CD4-positive, alpha-beta T cell treated with Interleukin-15 for 1 hour (primary cell): ENCODE data around the gene CATSPERD.
A peak's percentile ranks its signal among the peaks of the same experiment; 100 is the strongest.

Experiments
- DNase-seq: peaks from one replicate; pipeline ENCODE4 v3.0.0-alpha.2; 2020

CATSPERD gene

DNA sequence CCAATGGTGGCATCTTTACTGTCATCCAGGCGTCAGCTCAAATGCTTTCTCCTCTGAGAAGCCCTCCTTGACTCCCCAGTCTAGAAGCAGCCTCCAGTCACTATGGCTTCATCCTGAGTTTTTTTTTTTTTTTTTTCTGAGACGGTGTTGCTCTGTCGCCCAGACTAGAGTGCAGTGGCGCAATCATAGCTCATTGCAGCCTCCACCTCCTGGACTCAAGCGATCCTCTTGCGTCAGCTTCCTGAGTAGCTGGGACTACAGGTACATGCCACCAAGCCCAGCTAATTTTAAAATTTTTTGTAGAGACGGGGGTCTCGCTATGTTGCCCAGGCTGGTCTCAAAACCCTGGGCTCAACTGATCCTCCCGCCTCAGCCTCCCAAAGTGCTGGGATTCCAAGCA is 88.6 kb downstream of the CATSPERD start:
- no peak for DNase-seq

DNA sequence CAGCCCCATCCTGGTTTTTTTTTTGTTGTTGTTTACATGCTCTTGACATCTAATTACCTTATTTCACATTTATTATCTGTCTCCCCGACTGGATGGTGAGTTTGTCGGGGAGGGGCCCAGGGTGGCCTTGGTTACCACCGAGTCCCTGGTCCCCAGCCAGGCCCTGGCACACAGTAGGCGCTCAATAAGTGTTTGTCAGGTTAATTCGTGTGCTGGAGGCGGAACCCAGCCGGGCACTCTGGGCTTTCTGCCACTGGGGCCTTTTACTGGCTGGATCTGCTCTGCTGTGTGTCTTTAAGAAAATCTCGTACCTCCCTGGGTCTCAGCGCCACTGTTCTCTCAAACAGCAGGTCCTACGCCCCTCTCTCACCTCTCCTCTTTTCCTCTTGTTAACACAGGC is 89.0 kb downstream of the CATSPERD start:
- no peak for DNase-seq

DNA sequence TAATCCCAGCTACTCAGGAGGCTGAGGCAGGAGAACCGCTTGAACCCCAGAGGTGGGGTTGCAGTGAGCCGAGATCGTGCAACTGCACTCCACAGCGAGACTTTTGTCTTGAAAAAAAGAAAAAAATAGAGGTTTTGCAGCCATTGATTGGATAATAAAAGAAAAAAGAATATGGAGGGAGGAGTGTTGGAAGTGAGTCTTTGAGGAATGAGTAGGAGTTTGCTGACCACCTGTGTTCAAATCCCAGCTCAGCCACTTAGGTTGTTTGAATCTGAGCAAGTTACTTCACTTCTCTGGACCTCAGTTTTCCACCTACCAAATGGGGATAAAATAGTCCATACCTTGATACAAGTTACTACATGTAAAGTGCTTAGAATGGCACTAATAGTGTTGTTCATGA is 90.7 kb downstream of the CATSPERD start:
- DNase-seq: no peak

DNA sequence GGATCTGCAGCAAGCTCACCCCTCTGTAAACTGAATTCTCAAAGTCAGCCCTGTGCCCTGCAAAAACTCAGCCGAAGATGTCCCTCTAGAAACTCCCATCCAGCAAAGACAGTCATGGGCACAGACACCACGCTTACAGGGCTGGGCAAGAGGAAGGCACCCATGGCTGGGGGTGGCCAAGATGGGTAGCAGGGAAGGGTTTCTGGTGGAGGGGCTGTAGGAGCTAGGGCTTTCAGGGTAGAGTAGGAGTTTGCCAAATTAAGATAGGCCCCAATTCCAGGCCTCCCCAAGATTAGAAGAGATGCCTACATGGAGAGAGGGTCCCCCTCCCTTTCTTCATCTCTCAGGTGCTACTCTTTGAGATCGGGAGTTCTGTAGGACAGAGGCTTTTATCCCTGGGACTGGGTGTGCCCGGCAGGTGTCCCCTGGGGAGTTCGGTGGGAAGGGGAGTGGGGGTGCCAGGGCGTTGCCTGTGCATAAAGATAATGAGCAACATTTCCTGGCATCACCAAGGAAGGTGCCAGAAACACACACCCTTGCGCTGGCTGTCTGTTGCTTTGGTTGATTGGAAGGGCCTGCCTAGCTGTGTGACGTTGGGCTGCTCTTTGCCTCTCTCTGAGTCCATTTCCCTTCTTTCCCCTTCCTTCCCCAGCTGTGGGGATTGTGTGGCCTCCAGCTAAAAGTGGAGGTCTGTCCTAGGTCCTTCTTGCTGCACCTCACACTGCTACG is 93.8 kb downstream of the CATSPERD start:
- no peak for DNase-seq

DNA sequence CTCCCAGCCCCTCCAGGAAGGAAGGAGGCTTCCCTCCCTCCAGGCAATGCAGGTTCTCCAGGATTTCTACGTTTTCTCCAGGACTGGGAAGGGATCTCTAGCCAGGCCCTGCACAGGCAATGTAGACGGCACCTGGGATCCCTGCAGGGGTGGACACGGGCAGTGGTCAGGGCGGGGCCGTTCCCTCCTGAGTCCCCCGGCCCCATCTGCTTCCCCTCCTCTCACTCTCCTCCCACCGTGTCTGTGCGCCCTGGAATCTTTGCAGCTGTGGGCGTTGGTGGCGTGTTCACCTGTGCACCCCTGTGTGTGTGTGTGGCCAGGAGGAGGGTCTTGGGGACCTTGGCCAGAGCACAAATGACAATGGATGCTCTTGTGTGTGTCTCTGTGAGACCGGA is 94.4 kb downstream of the CATSPERD start:
- no peak for DNase-seq

DNA sequence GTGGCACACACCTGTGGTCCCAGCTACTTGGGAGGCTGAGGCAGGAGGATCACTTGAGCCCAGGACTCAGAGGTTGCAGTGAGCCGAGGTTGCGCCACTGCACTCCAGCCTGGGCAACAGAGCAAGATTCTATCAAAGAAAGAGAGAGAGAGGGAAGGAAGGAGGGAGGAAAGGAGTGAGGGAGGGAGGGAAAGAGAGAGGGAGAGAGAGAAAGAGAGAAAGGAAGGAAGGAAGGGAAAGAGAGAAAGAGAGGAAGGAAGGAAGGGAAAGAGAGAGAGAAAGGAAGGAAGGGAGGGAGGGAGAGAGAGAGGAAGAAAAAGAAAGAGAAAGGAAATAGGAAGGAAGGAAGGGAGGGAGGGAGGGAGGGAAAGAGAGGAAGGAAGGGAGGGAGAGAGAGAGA is 96.8 kb downstream of the CATSPERD start:
- DNase-seq: no peak

DNA sequence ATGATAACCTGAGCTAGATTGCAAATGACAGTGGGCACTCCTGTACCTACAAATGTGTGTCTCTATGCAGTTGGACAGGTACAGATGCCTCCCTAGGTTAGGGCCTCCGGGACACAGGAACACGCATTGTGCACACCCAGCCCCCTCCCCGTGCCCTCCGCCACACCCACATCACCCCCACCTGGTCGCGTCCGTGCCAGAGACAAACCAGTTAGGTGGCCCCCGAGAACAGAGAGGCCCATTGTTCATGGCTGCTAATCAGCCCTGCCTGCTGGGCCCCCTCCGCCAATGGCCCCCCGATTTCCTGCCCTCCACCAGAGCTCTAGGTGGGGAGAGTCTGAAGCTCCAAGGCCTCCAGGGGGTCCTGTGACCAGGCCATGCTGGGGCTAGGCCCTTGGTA is 98.2 kb downstream of the CATSPERD start:
- DNase-seq: no peak

DNA sequence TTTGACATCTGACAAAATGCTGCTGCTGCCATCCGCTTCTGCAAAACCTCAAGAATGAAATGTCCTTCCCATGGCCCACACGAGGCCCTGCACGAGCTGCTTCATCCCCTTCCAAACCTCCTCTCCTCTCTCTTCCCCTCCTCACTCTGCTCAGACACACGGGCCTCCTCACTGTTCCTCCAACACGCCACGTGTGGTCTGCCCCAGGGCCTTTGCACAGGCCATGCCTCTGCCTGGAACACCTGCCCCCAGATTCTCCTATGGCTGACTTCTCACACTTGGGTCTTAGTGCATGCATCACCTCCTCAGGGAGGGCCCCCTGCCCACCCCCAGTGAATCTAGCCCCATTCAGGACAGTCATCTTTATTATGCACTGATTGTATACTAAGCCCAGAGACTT is 100.3 kb downstream of the CATSPERD start:
- DNase-seq: no peak

DNA sequence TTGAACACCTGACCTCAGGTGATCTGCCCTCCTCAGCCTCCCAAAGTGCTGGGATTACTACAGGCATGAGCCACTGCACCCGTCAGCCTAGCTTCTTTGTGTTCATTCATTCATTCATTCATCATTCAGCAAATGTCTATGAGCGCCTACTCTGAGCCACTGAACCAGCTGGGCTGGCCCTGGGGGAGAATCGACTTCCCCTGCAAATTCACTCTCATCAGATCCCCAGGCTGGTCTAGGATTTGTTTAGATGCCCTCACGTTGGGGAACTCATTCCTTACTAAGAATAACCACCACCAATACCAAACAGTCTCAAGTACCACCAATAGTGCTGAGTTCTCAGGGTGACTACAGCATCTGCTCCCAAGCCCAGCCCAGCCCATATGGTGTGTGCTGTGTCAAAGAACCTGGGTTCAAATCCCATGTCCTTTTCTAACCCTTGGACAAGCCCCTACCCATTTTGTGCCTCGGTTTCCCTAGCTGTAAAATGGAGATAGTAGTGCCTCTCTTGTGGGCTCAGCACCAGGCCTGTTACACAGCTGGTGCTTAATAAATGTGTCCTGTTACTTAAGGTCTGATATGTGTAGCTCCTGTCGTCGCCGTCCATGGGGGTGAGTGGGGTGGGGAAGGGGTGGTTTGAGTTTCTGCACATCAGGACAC is 101.2 kb downstream of the CATSPERD start:
- no peak for DNase-seq

DNA sequence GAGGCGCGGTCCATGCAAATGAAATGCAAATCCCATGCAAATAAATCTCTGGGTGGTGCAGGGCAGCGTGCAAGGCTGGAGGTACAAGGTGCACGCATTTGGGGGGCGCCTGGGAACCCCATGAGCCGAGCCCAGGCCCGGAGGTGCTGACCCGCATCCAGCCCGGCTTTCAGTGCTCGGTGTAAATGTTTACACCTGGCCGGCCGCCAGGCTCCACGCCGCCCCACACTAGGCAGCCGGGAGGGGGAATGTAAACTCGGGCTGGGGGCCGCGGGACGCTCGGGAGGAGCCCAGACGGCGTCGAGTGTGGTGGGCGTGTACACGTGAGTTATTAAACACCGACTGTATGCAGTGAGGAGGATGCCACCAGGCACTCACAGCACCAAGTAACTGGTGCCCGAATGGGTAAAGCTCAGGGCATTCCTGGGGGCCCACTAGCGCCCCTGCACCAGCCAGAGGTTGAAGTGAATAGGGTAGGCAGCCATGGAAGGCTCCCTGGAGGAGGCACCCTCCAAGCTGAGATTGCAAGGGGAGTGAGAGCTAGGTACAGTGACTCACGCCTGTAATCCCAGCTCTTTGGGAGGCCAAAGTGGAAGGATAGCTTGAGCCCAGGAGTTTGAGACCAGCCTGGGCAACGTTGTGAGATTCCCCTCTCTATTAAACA is 101.9 kb downstream of the CATSPERD start:
- no peak for DNase-seq

DNA sequence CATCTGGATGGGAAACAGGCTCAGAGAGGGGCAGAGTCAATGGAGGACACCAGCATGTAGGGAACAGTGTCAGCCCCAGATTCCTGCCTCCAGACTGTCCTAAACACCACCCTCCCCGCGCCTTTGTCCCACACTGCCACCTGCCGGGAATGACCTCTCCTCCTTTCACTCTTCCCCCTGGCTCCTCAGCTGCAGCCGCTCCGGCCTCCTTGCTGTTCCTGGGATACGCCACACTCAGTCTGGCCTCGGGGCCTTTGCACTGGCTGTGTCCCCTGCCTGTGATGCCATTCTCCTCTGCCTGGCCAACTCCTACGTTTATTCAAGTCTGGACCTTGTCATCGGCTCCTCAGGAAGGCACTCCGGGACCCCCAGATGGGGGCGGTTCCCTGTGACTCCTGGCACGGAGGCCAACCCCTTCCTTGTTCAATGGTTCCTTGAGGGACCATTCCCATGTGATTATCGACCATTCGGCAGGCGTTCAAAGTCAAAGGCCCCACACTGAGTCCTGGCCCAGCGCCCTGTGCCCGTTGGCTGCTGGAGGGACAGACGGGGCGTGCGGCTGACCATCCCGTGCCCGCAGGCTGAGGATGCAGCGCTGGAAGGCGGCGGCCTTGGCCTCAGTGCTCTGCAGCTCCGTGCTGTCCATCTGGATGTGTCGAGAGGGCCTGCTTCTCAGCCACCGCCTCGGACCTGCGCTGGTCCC is 103.3 kb downstream of the CATSPERD start:
- no peak for DNase-seq

DNA sequence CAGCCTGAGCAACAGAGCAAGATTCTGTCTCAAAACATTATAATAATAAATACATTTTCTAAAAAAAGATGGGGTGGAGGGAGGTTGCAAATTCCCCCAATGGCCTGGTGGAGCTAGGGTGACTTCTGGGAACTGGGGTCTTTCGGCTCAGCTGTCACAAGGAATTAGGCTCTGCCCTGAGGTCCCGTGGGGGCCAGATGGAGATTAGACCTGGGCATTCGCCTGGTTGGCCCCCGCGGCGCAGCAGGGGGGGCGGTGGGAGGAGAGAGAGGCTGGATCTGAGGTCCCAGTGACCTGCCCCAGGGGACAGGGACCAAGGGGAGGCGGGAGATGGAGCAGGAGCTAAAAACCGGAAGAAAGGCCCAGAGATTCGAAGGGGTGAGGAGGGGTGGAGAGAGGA is 104.3 kb downstream of the CATSPERD start:
- no peak for DNase-seq

DNA sequence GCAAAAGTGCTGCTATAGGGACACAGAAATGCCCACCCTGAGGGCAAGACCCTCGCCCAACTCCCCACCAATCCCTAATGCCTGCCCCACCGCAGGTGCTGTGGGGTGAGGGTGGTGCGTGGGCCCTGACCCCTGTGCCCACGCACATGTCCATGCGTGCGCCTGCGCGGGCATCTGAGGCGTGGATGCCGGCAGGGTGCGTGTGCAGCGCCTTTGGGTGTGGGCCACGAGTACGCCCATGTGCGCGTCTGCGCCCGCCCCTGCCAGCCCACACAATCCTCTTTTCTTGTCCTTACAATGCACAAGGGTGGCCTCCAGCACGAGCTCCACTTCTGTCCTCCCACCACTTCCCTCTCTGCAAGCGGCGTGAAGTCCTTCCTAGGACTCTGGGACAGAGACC is 104.7 kb downstream of the CATSPERD start:
- DNase-seq: no peak

DNA sequence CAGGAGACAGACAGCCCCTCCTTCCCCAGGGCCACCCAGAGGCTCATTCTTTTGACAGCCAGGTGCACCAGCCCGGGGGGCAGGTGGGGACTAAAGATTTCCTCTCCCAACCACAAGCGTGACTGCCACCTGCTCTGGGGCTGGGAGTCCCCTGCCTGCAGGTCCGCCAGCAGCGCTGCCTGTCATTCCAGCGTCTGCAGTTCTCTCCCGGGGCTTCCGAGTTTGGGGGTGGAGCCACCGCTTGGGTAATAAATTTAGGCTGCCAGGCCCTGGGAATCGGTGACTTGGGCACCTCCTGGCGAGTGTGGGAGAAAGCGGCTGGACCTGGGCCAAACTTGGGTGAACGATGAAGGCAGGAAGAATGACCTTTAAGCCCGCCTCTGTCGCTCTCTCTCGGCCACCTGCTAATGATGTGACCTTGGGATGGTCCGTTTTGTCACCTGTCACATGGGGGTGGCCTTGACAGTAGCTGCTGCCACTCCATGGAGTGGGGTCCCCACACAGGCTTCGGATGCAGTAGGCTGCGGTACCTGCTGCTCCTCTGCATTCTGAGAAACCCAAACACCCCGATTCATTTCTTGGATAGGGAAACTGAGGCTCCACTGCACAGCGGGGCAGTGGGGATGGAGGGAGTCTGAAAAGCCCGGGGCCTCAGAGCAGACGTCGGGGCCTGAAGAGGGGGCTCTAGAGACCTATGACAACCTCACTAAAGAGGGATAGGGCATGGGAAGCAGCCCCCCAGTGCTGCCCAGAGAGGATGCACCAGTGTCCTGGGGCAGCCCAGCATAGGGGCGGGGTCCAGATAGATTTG is 106.3 kb downstream of the CATSPERD start:
- peak; percentile 32 for DNase-seq

DNA sequence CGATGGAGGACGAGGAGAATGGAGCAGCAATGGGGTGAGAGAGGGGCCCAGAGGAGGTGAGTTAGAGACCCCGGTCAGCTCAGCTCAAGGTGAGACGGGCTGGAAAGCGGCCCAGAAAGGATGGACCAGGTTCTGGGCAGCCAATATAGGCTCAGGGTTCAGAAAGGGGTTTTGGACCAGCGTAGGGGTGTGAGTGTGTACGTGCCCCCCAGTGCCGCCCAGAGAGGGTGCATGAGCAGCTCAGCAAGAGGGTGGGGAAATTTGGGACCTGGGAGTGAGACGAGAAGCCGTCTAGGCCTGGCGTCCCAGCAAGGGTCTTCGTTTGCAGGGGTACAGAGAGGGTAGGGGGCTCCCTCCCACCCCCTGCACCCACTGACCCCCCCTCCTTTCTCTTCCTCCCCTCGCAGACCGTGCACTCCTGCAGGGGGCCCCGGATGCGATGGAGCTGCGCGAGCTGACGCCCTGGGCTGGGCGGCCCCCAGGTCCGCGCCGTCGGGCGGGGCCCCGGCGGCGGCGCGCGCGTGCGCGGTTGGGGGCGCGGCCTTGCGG is 107.0 kb downstream of the CATSPERD start:
- DNase-seq: no peak

DNA sequence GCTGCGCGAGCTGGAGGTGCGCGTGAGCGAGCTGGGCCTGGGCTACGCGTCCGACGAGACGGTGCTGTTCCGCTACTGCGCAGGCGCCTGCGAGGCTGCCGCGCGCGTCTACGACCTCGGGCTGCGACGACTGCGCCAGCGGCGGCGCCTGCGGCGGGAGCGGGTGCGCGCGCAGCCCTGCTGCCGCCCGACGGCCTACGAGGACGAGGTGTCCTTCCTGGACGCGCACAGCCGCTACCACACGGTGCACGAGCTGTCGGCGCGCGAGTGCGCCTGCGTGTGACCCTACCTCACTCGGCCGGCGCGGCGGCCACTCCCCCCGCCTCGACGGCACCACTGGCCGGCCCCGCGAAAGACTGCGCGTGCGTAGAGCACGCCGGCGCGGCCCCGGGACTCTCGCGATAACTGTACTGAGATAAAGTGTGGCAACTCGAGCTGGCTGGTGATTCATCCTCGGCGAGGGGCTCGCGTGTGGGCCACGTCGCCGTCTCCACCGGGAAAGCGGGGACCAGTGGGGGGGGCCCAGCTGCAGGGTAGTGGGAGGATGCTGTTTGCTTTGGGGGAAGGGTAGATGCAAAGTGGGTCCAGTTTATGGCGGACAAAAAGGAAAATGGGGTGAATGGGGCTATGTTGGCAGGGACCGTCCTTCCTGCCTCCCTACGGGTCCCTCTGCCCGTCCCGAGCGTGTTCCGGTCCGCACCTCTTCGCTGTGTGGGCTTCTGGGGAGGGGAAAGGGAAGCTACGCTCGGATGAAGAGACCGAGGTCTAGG is 107.6 kb downstream of the CATSPERD start:
- peak; percentile 94 for DNase-seq
